CD4-positive, alpha-beta T cell treated with Interleukin-4 for 4 hours (primary cell): ENCODE results near the gene PGM5.
"Not testable (repeated sequence)": the region's sequence is repeated elsewhere in the genome, so short reads cannot be mapped to it uniquely, and the experiment has no call there.

Experiments
- DNase-seq: peaks from one replicate; pipeline ENCODE4 v3.0.0-alpha.2; 2020

PGM5 gene

GRCh38 chr9:68356380-68357118 lies at the start of gene PGM5:
Gene PGM5, plus strand, starts transcription at chr9:68356611. Its CDS starts 517 bp downstream, at chr9:68357128.
- not testable (repeated sequence) for DNase-seq

GRCh38 chr9:68307127-68307526 lies 49.3 kb upstream of the PGM5 start:
- DNase-seq = not testable (repeated sequence)

- DNase-seq = not testable (repeated sequence)
Observed at GRCh38 chr9:68307654-68308053, 48.8 kb upstream of the PGM5 start.

- DNase-seq = not testable (repeated sequence)
Observed at GRCh38 chr9:68311208-68311607, 45.2 kb upstream of the PGM5 start.

- DNase-seq = not testable (repeated sequence)
Observed at GRCh38 chr9:68318209-68318608, 38.2 kb upstream of the PGM5 start.

GRCh38 chr9:68323749-68324148 lies 32.7 kb upstream of the PGM5 start:
- not testable (repeated sequence) for DNase-seq

- not testable (repeated sequence) for DNase-seq
Observed at GRCh38 chr9:68324518-68324917, 31.9 kb upstream of the PGM5 start.

- not testable (repeated sequence) for DNase-seq
Observed at GRCh38 chr9:68329106-68329505, 27.3 kb upstream of the PGM5 start.

- DNase-seq = not testable (repeated sequence)
Observed at GRCh38 chr9:68330531-68331173, 25.8 kb upstream of the PGM5 start.

- not testable (repeated sequence) for DNase-seq
Observed at GRCh38 chr9:68332122-68332521, 24.3 kb upstream of the PGM5 start.

GRCh38 chr9:68335935-68336334 lies 20.5 kb upstream of the PGM5 start:
- DNase-seq = not testable (repeated sequence)

GRCh38 chr9:68336639-68337339 lies 19.6 kb upstream of the PGM5 start:
- not testable (repeated sequence) for DNase-seq

- DNase-seq = not testable (repeated sequence)
Observed at GRCh38 chr9:68338000-68338399, 18.4 kb upstream of the PGM5 start.

GRCh38 chr9:68342265-68343025 lies 14.0 kb upstream of the PGM5 start:
- not testable (repeated sequence) for DNase-seq

- DNase-seq = not testable (repeated sequence)
Observed at GRCh38 chr9:68343242-68343641, 13.2 kb upstream of the PGM5 start.

- not testable (repeated sequence) for DNase-seq
Observed at GRCh38 chr9:68343992-68344391, 12.4 kb upstream of the PGM5 start.

GRCh38 chr9:68351689-68352088 lies 4.7 kb upstream of the PGM5 start:
- not testable (repeated sequence) for DNase-seq

- DNase-seq = not testable (repeated sequence)
Observed at GRCh38 chr9:68355993-68356379, 425 bp upstream of the PGM5 start.

GRCh38 chr9:68357119-68357714 lies 806 bp downstream of the PGM5 start:
- not testable (repeated sequence) for DNase-seq

- DNase-seq = not testable (repeated sequence)
Observed at GRCh38 chr9:68366933-68367547, 10.6 kb downstream of the PGM5 start.

GRCh38 chr9:68375789-68376188 lies 19.4 kb downstream of the PGM5 start:
- not testable (repeated sequence) for DNase-seq

GRCh38 chr9:68377723-68378122 lies 21.3 kb downstream of the PGM5 start:
- DNase-seq = not testable (repeated sequence)
